Glutamatergic neuron (in vitro differentiated cells): Measurements from ENCODE around the gene PRRT1B. TPM values are rescaled to one million over a fixed set of nuclear protein-coding genes. Genes with fewer than 3 reads are reported as not detected.
A peak's percentile ranks its signal among the peaks of the same experiment; 100 is the strongest.
"Not testable (repeated sequence)": the region's sequence is repeated elsewhere in the genome, so short reads cannot be mapped to it uniquely, and the experiment has no call there.

Source experiments
- DNase-seq: peaks from one replicate; pipeline ENCODE4 v3.0.0; 2022
- H3K27ac Mint-ChIP-seq: one replicate; pipeline ENCODE4 v1.8.0; 2020; ENCODE audit warnings: mild to moderate bottlenecking, mixed read lengths, inconsistent platforms; ENCODE audit not compliant: unreplicated experiment
- H3K27me3 Mint-ChIP-seq: one replicate; pipeline ENCODE4 v1.8.0; 2020; ENCODE audit warnings: mild to moderate bottlenecking, moderate library complexity, mixed read lengths, inconsistent platforms; ENCODE audit not compliant: unreplicated experiment
- H3K36me3 Mint-ChIP-seq: one replicate; pipeline ENCODE4 v1.8.0; 2020; ENCODE audit warnings: mild to moderate bottlenecking, mixed read lengths, inconsistent platforms; ENCODE audit not compliant: unreplicated experiment
- H3K4me1 Mint-ChIP-seq: one replicate; pipeline ENCODE4 v1.8.0; 2020; ENCODE audit warnings: mild to moderate bottlenecking, low read depth, mixed read lengths, inconsistent platforms; ENCODE audit not compliant: unreplicated experiment
- H3K4me3 Mint-ChIP-seq: one replicate; pipeline ENCODE4 v1.8.0; 2020; ENCODE audit warnings: mild to moderate bottlenecking, mixed read lengths, inconsistent platforms; ENCODE audit not compliant: unreplicated experiment
- H3K9me3 Mint-ChIP-seq: one replicate; pipeline ENCODE4 v1.8.0; 2020; ENCODE audit warnings: mild to moderate bottlenecking, moderate library complexity, mixed read lengths, inconsistent platforms; ENCODE audit not compliant: unreplicated experiment
- CTCF ChIP-seq: fragments of 200-600 bp; sonication (generic); IDR thresholded peaks from one replicate; pipeline ENCODE4 v1.5.0; 2021; ENCODE audit not compliant: partially characterized antibody, unreplicated experiment
- total RNA-seq: library from RNA; stranded (reverse); fragmentation: NEBNext Ultra II Directional; extraction: Animal tissue kit (Norgen Biotek cat#: 25700); gene quantifications from one replicate; pipeline ENCODE4 v1.2.1, GENCODE V29; 2021; ENCODE audit not compliant: unreplicated experiment

PRRT1B gene
- total RNA-seq, 1 donor from 2014 or later, result not detected

- H3K4me3 Mint-ChIP-seq, result peak overlapping the region; percentile 77
- peaks cover 56% of the 10 kb centered on the region for H3K36me3 Mint-ChIP-seq
- no peak overlapping the region for H3K27ac Mint-ChIP-seq
- TF ChIP-seq CTCF, result no peak
- peaks cover 28% of the 10 kb centered on the region for H3K27me3 Mint-ChIP-seq
- peaks cover 1% of the 10 kb centered on the region for H3K4me1 Mint-ChIP-seq
- H3K9me3 Mint-ChIP-seq, result peaks cover 27% of the 10 kb centered on the region
- DNase-seq, result peak; percentile 48
Measured at GRCh38 chr9:131546336-131547084, 1.2 kb downstream of the PRRT1B start.

GRCh38 chr9:131549186-131549585, 3.9 kb downstream of the PRRT1B start:
- H3K36me3 Mint-ChIP-seq, result peaks cover 40% of the 10 kb centered on the region

GRCh38 chr9:131550465-131550864, 5.1 kb downstream of the PRRT1B start:
- not testable (repeated sequence) for H3K4me3 Mint-ChIP-seq, H3K4me1 Mint-ChIP-seq, H3K27ac Mint-ChIP-seq, DNase-seq
- peaks cover 23% of the 10 kb centered on the region for H3K9me3 Mint-ChIP-seq
- H3K27me3 Mint-ChIP-seq, result peaks cover 27% of the 10 kb centered on the region
- H3K36me3 Mint-ChIP-seq, result peaks cover 35% of the 10 kb centered on the region

More at GRCh38 chr9:131549186-131549585, 3.9 kb downstream of the PRRT1B start:
- H3K9me3 Mint-ChIP-seq, result peaks cover 27% of the 10 kb centered on the region
- not testable (repeated sequence) for H3K4me1 Mint-ChIP-seq, H3K4me3 Mint-ChIP-seq, DNase-seq, H3K27ac Mint-ChIP-seq
- peaks cover 31% of the 10 kb centered on the region for H3K27me3 Mint-ChIP-seq

GRCh38 chr9:131552030-131552429, 6.7 kb downstream of the PRRT1B start:
- no peak for TF ChIP-seq CTCF
- DNase-seq, result no peak
- Mint-ChIP-seq H3K27me3 (peaks cover 34% of the 10 kb centered on the region), H3K4me1 (no peaks in the 10 kb centered on the region), H3K27ac (no peak overlapping the region), H3K9me3 (peaks cover 23% of the 10 kb centered on the region), H3K4me3 (no peak overlapping the region), H3K36me3 (peaks cover 45% of the 10 kb centered on the region)

GRCh38 chr9:131554087-131554842, 8.9 kb downstream of the PRRT1B start:
- Mint-ChIP-seq H3K9me3 (peaks cover 12% of the 10 kb centered on the region), H3K36me3 (peaks cover 24% of the 10 kb centered on the region), H3K27me3 (peaks cover 23% of the 10 kb centered on the region), H3K27ac (no peak overlapping the region), H3K4me1 (no peaks in the 10 kb centered on the region), H3K4me3 (no peak overlapping the region)
- no peak for DNase-seq
- no peak for TF ChIP-seq CTCF
